Measurements from ENCODE around the gene CREB3L2.

DNA sequence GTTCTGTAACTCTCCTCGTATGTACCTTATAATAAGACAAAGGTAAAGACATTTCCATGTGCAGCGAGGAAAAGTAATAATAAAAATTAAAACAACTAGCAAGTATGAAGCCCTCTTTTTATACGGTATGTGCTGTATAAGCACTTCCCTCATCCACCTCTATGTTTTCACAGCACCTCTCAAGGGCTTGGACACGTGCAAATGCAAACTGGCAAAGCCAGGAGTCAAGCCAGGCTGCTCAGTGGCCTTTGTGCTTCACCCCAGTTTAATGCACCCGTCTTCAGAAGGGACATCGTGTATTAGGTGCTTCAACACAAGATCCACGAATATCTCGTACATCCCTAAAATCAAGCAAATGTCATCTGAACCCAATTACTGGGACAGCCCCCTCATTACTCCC lies 153.8 kb downstream of the CREB3L2 start:
- TF ChIP-seq FOXA1 (IDR thresholded peaks at IDR 0.05): no peak
- no peak for TF ChIP-seq TARDBP (IDR thresholded peaks at IDR 0.05)
- TF ChIP-seq FOXM1 (IDR thresholded peaks at IDR 0.05; ENCODE audit: borderline replicate concordance): no peak
- TF ChIP-seq ELF4 (IDR thresholded peaks at IDR 0.05): no peak
- TF ChIP-seq NFRKB (IDR thresholded peaks at IDR 0.05): no peak

Measured in HEK293T (cell line).